LNCAP (cell line): Measurements from ENCODE around the gene GEMIN7.

Experiments
- CTCF ChIP-seq: fragments of 450-650 bp; IDR thresholded peaks from 2 replicates; pipeline ENCODE4 v1.5.1; 2017; ENCODE audit warnings: mild to moderate bottlenecking

Gene GEMIN7

GRCh38 chr19:45099467-45100191 is 20.6 kb downstream of the GEMIN7 start:
- no peak for TF ChIP-seq CTCF

- no peak for TF ChIP-seq CTCF
Observed at GRCh38 chr19:45100201-45100600, 21.1 kb downstream of the GEMIN7 start.

- no peak for TF ChIP-seq CTCF
Observed at GRCh38 chr19:45100846-45101252, 21.8 kb downstream of the GEMIN7 start.

DNA sequence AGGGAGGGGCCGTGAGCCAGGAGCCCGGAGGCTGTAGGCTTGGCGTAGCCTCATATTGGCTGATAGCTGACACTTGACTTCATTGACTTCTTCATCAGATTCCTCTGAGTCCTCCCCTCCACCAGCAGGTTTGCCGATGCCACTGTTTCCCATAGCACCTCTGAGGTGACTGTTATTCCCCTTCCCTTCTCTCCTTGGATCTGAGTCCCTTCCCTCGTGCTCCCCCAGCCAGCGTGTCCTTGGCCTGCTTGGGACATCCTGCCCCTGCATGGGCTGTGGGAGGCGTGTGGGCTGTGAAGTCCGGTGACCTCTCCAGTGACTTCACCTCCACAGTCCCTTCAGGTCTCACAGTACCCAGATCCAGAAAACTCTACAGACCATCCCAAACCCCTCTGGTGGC is 22.7 kb downstream of the GEMIN7 start:
- no peak for TF ChIP-seq CTCF

DNA sequence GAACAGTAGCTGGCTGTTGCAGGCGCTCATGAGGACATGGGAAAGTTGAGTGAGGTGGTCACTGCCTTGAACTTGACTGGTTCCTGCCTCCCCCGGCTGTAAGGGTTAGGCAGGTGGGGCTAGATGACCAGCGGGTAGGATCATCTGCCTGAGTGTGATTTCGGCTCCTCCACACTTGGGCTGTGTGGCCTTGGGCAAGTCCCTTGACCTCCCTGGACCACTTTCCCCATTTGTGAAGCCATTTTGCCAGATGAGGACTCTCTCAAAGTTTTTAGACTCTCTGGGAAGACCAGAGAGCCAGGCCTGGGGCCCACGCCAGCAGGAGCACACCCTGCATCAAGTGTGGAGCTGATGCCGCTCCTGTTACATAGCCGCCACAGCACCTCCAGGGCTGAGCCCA is 23.4 kb downstream of the GEMIN7 start:
- no peak for TF ChIP-seq CTCF

DNA sequence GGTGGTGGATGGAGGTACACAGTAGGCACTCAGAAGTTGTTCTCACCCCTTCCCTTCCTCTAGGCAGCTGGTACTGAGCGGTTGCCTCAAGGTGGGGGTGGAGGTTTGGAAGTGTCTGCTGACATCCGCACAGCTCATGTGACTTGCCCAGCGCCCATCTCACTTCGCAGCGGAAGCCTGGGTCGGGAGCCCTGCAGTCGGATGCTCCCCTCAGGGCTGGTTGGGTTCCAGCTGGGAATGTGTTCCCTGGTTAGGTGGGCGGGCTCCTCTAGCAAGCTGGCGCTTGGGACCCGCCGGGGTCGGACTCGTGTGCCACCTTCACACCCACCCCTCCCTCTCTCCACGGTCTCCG is 24.1 kb downstream of the GEMIN7 start:
- no peak for TF ChIP-seq CTCF

DNA sequence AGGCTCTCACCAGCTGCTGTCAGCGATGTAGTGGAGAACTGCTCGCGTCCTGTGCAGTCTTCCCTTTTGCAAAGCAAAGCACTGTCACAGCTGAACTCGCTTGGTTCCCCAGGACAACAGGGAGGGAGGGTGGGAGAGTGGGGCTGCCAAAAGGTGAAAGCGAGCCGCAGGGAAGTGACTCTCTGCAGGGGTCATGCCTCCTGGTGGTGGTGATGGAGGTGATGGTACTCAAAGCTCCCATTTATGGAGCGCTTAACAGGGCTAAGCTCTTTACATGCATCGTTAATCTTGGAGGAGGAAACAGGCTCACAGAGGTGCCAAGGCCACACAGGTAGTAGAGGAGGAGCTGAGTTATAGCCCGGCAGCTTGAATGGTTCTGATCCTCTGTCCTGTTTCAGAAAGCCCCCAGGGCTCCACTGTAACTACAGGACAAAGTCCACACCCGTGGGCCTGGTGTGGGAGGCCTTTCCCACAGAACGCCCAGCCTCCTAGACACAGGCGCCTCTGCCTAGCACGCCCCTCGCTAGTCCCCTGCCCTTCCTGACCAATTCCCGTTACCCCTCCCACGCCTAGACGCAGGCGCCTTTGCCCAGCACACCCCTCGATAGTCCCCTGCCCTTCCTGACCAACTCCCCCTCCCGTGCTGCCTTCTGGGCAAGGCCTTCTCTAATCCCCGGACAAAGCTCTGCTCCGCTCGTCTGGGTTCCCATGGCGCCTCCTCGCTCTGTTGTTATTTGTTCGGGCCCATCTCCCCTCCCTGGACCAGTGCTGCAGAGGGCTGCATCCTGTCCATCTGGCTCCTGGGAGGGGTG is 24.7 kb downstream of the GEMIN7 start:
- no peak for TF ChIP-seq CTCF
